ENCODE results near the gene LCN9.

GRCh38 chr9:135650408-135650807 is 12.7 kb upstream of the LCN9 start:
- TF ChIP-seq POLR2A (IDR thresholded peaks at IDR 0.05): no peak
- no peak for TF ChIP-seq POLR2AphosphoS5 (IDR thresholded peaks at IDR 0.05)
- no peak for TF ChIP-seq CTCF (IDR thresholded peaks at IDR 0.05)
- no peak for TF ChIP-seq EP300 (IDR thresholded peaks at IDR 0.05)

All from stomach (tissue), 4 donors.